ENCODE data around the gene APOL3.
"Not testable (repeated sequence)": the region's sequence is repeated elsewhere in the genome, so short reads cannot be mapped to it uniquely, and the experiment has no call there.

The APOL3 gene

GRCh38 chr22:36201630-36202319 lies 41.2 kb upstream of the APOL3 start, which contains the start of gene APOL4:
APOL4 (minus strand) TSS chr22:36201809; CDS start chr22:36201734, 75 bp downstream.
- H3K4me3 ChIP-seq (ENCODE audit: low read length), result no peak within 1 kb of the TSS
- H3K27me3 ChIP-seq (ENCODE audit: insufficient read depth, low read length), result no peaks in the 10 kb centered on the region
- H3K4me1 ChIP-seq (ENCODE audit: insufficient read depth, low read length), result peaks cover 16% of the 10 kb centered on the region
- H3K36me3 ChIP-seq (ENCODE audit: insufficient read depth, low read length), result no peaks in the 10 kb centered on the region
- no peaks in the 10 kb centered on the region for H3K9me3 ChIP-seq (ENCODE audit: insufficient read depth, low read depth, low read length)
- no peak within 1 kb of the TSS for H3K27ac ChIP-seq (ENCODE audit: low read depth, low read length)
- WGBS, result 92% methylated on average over 13 of the region's 13 CpGs
- no peak within 1 kb of the TSS for H3K9ac ChIP-seq (ENCODE audit: low read depth, low read length)

GRCh38 chr22:36201025-36201424 lies 40.5 kb upstream of the APOL3 start:
- H3K4me1 ChIP-seq (ENCODE audit: insufficient read depth, low read length), result peaks cover 21% of the 10 kb centered on the region
- H3K27me3 ChIP-seq (ENCODE audit: insufficient read depth, low read length); H3K9me3 ChIP-seq (ENCODE audit: insufficient read depth, low read depth, low read length); H3K36me3 ChIP-seq (ENCODE audit: insufficient read depth, low read length); H3K4me3 ChIP-seq (ENCODE audit: low read length); H3K27ac ChIP-seq (ENCODE audit: low read depth, low read length); H3K9ac ChIP-seq (ENCODE audit: low read depth, low read length): not testable (repeated sequence)
- 80% methylated on average over 1 of the region's 5 CpGs for WGBS

- Histone ChIP-seq H3K4me3 (ENCODE audit: low read length) (no peak overlapping the region), H3K36me3 (ENCODE audit: insufficient read depth, low read length) (no peaks in the 10 kb centered on the region), H3K27me3 (ENCODE audit: insufficient read depth, low read length) (no peaks in the 10 kb centered on the region), H3K27ac (ENCODE audit: low read depth, low read length) (no peak overlapping the region), H3K9me3 (ENCODE audit: insufficient read depth, low read depth, low read length) (no peaks in the 10 kb centered on the region), H3K9ac (ENCODE audit: low read depth, low read length) (no peak overlapping the region), H3K4me1 (ENCODE audit: insufficient read depth, low read length) (peaks cover 17% of the 10 kb centered on the region; the same call in 1 of the 2 replicates)
- WGBS, result 90% methylated on average over 5 of the region's 5 CpGs
Measured at GRCh38 chr22:36199001-36199551, 38.5 kb upstream of the APOL3 start.

GRCh38 chr22:36198536-36198935 lies 38.0 kb upstream of the APOL3 start:
- H3K27ac ChIP-seq (ENCODE audit: low read depth, low read length), result no peak overlapping the region
- H3K36me3 ChIP-seq (ENCODE audit: insufficient read depth, low read length), result no peaks in the 10 kb centered on the region
- H3K27me3 ChIP-seq (ENCODE audit: insufficient read depth, low read length), result no peaks in the 10 kb centered on the region
- 90% methylated on average over 3 of the region's 3 CpGs for WGBS
- H3K4me3 ChIP-seq (ENCODE audit: low read length), result no peak overlapping the region
- H3K4me1 ChIP-seq (ENCODE audit: insufficient read depth, low read length), result peaks cover 17% of the 10 kb centered on the region; the same call in 1 of the 2 replicates
- H3K9me3 ChIP-seq (ENCODE audit: insufficient read depth, low read depth, low read length), result no peaks in the 10 kb centered on the region
- H3K9ac ChIP-seq (ENCODE audit: low read depth, low read length), result no peak overlapping the region

GRCh38 chr22:36197514-36198146 lies 37.1 kb upstream of the APOL3 start:
- Histone ChIP-seq H3K27me3 (ENCODE audit: insufficient read depth, low read length) (no peaks in the 10 kb centered on the region), H3K36me3 (ENCODE audit: insufficient read depth, low read length) (no peaks in the 10 kb centered on the region), H3K9me3 (ENCODE audit: insufficient read depth, low read depth, low read length) (no peaks in the 10 kb centered on the region), H3K27ac (ENCODE audit: low read depth, low read length) (no peak overlapping the region), H3K4me1 (ENCODE audit: insufficient read depth, low read length) (peaks cover 17% of the 10 kb centered on the region; the same call in 1 of the 2 replicates), H3K4me3 (ENCODE audit: low read length) (no peak overlapping the region), H3K9ac (ENCODE audit: low read depth, low read length) (no peak overlapping the region)
- WGBS, result 81% methylated on average over 8 of the region's 8 CpGs

- no peak overlapping the region for H3K9ac ChIP-seq (ENCODE audit: low read depth, low read length)
- no peaks in the 10 kb centered on the region for H3K27me3 ChIP-seq (ENCODE audit: insufficient read depth, low read length)
- no peaks in the 10 kb centered on the region for H3K36me3 ChIP-seq (ENCODE audit: insufficient read depth, low read length)
- 18% methylated on average over 4 of the region's 5 CpGs for WGBS
- no peak overlapping the region for H3K27ac ChIP-seq (ENCODE audit: low read depth, low read length)
- H3K4me1 ChIP-seq (ENCODE audit: insufficient read depth, low read length), result peaks cover 17% of the 10 kb centered on the region; the same call in 1 of the 2 replicates
- H3K9me3 ChIP-seq (ENCODE audit: insufficient read depth, low read depth, low read length), result no peaks in the 10 kb centered on the region
- H3K4me3 ChIP-seq (ENCODE audit: low read length), result no peak overlapping the region
Measured at GRCh38 chr22:36197065-36197440, 36.5 kb upstream of the APOL3 start.

- Histone ChIP-seq H3K36me3 (ENCODE audit: insufficient read depth, low read length) (no peaks in the 10 kb centered on the region), H3K4me3 (ENCODE audit: low read length) (no peak overlapping the region), H3K27me3 (ENCODE audit: insufficient read depth, low read length) (no peaks in the 10 kb centered on the region), H3K9me3 (ENCODE audit: insufficient read depth, low read depth, low read length) (no peaks in the 10 kb centered on the region), H3K4me1 (ENCODE audit: insufficient read depth, low read length) (peaks cover 17% of the 10 kb centered on the region; the same call in 1 of the 2 replicates), H3K9ac (ENCODE audit: low read depth, low read length) (no peak overlapping the region), H3K27ac (ENCODE audit: low read depth, low read length) (no peak overlapping the region)
- WGBS, result 62% methylated on average over 5 of the region's 6 CpGs
Measured at GRCh38 chr22:36196254-36197064, 35.9 kb upstream of the APOL3 start.

- no peak overlapping the region for H3K9ac ChIP-seq (ENCODE audit: low read depth, low read length)
- no peak overlapping the region for H3K4me3 ChIP-seq (ENCODE audit: low read length)
- WGBS, result 46% methylated on average over 5 of the region's 5 CpGs
- no peaks in the 10 kb centered on the region for H3K27me3 ChIP-seq (ENCODE audit: insufficient read depth, low read length)
- no peaks in the 10 kb centered on the region for H3K9me3 ChIP-seq (ENCODE audit: insufficient read depth, low read depth, low read length)
- H3K27ac ChIP-seq (ENCODE audit: low read depth, low read length), result no peak overlapping the region
- H3K4me1 ChIP-seq (ENCODE audit: insufficient read depth, low read length), result peaks cover 17% of the 10 kb centered on the region; the same call in 1 of the 2 replicates
- H3K36me3 ChIP-seq (ENCODE audit: insufficient read depth, low read length), result no peaks in the 10 kb centered on the region
Measured at GRCh38 chr22:36194971-36195370, 34.4 kb upstream of the APOL3 start.

- WGBS, result 89% methylated on average over 2 of the region's 2 CpGs
- Histone ChIP-seq H3K9ac (ENCODE audit: low read depth, low read length) (no peak overlapping the region), H3K27ac (ENCODE audit: low read depth, low read length) (no peak overlapping the region), H3K4me3 (ENCODE audit: low read length) (no peak overlapping the region), H3K4me1 (ENCODE audit: insufficient read depth, low read length) (peaks cover 17% of the 10 kb centered on the region; the same call in 1 of the 2 replicates), H3K27me3 (ENCODE audit: insufficient read depth, low read length) (no peaks in the 10 kb centered on the region), H3K36me3 (ENCODE audit: insufficient read depth, low read length) (no peaks in the 10 kb centered on the region), H3K9me3 (ENCODE audit: insufficient read depth, low read depth, low read length) (no peaks in the 10 kb centered on the region)
Measured at GRCh38 chr22:36194385-36194784, 33.8 kb upstream of the APOL3 start.

- WGBS, result 55% methylated on average over 3 of the region's 3 CpGs
- Histone ChIP-seq H3K9ac (ENCODE audit: low read depth, low read length) (no peak overlapping the region), H3K36me3 (ENCODE audit: insufficient read depth, low read length) (no peaks in the 10 kb centered on the region)
Measured at GRCh38 chr22:36193577-36193976, 33.0 kb upstream of the APOL3 start.

GRCh38 chr22:36193171-36193570 lies 32.6 kb upstream of the APOL3 start:
- Histone ChIP-seq H3K4me1 (ENCODE audit: insufficient read depth, low read length) (peaks cover 17% of the 10 kb centered on the region; the same call in 1 of the 2 replicates), H3K4me3 (ENCODE audit: low read length) (no peak overlapping the region), H3K9me3 (ENCODE audit: insufficient read depth, low read depth, low read length) (no peaks in the 10 kb centered on the region), H3K36me3 (ENCODE audit: insufficient read depth, low read length) (no peaks in the 10 kb centered on the region), H3K27ac (ENCODE audit: low read depth, low read length) (no peak overlapping the region), H3K9ac (ENCODE audit: low read depth, low read length) (no peak overlapping the region), H3K27me3 (ENCODE audit: insufficient read depth, low read length) (no peaks in the 10 kb centered on the region)
- 89% methylated on average over 3 of the region's 3 CpGs for WGBS

More at GRCh38 chr22:36193577-36193976, 33.0 kb upstream of the APOL3 start:
- Histone ChIP-seq H3K9me3 (ENCODE audit: insufficient read depth, low read depth, low read length) (no peaks in the 10 kb centered on the region), H3K4me1 (ENCODE audit: insufficient read depth, low read length) (peaks cover 17% of the 10 kb centered on the region; the same call in 1 of the 2 replicates), H3K27me3 (ENCODE audit: insufficient read depth, low read length) (no peaks in the 10 kb centered on the region), H3K4me3 (ENCODE audit: low read length) (no peak overlapping the region), H3K27ac (ENCODE audit: low read depth, low read length) (no peak overlapping the region)
